Fibroblast of the aortic adventitia (primary cell): Measurements from ENCODE around the gene ADGRE1. TPM values are rescaled to one million over a fixed set of nuclear protein-coding genes. Genes with fewer than 3 reads are reported as not detected.

Experiments used
- DNase-seq: peaks from one replicate; pipeline ENCODE4 v3.0.0-alpha.2; 2010; ENCODE audit warnings: low read depth
- H3K4me3 ChIP-seq: 2 replicates; pipeline ENCODE4 v1.5.1; 2011; ENCODE audit warnings: low read depth, mild to moderate bottlenecking, control low read depth, low read length, moderate library complexity
- CTCF ChIP-seq: IDR thresholded peaks from 2 replicates; pipeline ENCODE4 v1.5.1; 2011; ENCODE audit warnings: mild to moderate bottlenecking, low read length, control low read depth, inconsistent platforms; ENCODE audit not compliant: insufficient read depth
- total RNA-seq: library from RNA; depleted of rRNA; stranded (reverse); fragments of >200 nt; gene quantifications from 2 replicates; pipeline ENCODE4 v1.2.3, GENCODE V29; 2012; ENCODE audit warnings: low replicate concordance

The ADGRE1 gene
- total RNA-seq, 1 donor = not detected

GRCh38 chr19:6925386-6925785, 38.0 kb downstream of the ADGRE1 start:
- DNase-seq = no peak
- no peak overlapping the region for H3K4me3 ChIP-seq
- TF ChIP-seq CTCF = no peak

- no peak overlapping the region for H3K4me3 ChIP-seq
- DNase-seq = no peak
- no peak for TF ChIP-seq CTCF
Measured at GRCh38 chr19:6925801-6926751, 38.7 kb downstream of the ADGRE1 start.

- H3K4me3 ChIP-seq = no peak overlapping the region
- TF ChIP-seq CTCF = no peak
- DNase-seq = no peak
Measured at GRCh38 chr19:6930190-6930589, 42.8 kb downstream of the ADGRE1 start.

- no peak overlapping the region for H3K4me3 ChIP-seq
- DNase-seq = no peak
- TF ChIP-seq CTCF = no peak
Measured at GRCh38 chr19:6935069-6935468, 47.7 kb downstream of the ADGRE1 start.

GRCh38 chr19:6935618-6936017, 48.2 kb downstream of the ADGRE1 start:
- H3K4me3 ChIP-seq = no peak overlapping the region
- TF ChIP-seq CTCF = no peak
- DNase-seq = no peak

GRCh38 chr19:6945733-6946132, 58.4 kb downstream of the ADGRE1 start:
- no peak for DNase-seq
- no peak overlapping the region for H3K4me3 ChIP-seq
- TF ChIP-seq CTCF = no peak
